Stimulated activated CD8-positive, alpha-beta memory T cell treated with anti-CD3 and anti-CD28 coated beads, Interleukin-4, amount 100 ng/mL, for 48 hours (primary cell): ENCODE results near the gene GDAP2.
A peak's percentile ranks its signal among the peaks of the same experiment; 100 is the strongest.
"Not testable (repeated sequence)": the region's sequence is repeated elsewhere in the genome, so short reads cannot be mapped to it uniquely, and the experiment has no call there.

Experiments
- DNase-seq: peaks from one replicate; pipeline ENCODE4 v3.0.0-alpha.2; 2020

The GDAP2 gene

DNA sequence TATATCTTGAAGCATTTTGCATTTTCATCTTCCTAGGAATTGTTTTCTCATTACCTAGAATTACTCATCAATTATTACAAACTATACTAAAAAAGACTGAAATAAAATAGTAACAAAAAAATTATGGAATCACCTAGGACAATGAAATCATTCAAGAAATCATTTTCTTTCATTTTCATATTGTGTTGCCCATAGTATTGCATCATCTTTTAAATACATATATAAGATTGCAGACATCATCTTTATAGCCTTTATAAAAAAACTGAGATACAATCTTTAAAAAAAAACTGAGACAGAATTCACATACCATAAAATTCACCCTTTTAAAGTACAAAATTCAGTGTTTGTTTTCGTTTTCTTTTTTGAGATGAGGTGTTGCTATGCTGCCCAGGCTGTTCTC is 29.6 kb downstream of the GDAP2 start:
- no peak for DNase-seq

DNA sequence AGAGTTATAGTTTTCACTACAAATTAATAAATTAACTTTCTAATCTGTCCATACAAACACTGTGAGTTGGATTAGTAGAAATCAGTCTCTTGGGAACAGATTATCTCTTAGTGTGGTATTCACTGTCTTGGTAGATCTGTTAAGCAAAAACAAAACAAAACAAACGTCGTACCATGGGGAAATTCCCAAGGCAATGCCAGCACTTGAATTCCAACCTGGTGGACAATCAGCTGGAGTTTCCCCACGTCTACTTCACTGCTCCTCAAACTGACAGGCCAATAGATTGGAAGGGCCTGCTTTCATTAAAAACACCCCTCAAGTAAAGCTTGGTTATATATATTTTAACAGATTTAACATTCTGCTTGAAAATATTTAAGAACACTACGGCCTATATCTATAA is 31.9 kb downstream of the GDAP2 start:
- DNase-seq = no peak

DNA sequence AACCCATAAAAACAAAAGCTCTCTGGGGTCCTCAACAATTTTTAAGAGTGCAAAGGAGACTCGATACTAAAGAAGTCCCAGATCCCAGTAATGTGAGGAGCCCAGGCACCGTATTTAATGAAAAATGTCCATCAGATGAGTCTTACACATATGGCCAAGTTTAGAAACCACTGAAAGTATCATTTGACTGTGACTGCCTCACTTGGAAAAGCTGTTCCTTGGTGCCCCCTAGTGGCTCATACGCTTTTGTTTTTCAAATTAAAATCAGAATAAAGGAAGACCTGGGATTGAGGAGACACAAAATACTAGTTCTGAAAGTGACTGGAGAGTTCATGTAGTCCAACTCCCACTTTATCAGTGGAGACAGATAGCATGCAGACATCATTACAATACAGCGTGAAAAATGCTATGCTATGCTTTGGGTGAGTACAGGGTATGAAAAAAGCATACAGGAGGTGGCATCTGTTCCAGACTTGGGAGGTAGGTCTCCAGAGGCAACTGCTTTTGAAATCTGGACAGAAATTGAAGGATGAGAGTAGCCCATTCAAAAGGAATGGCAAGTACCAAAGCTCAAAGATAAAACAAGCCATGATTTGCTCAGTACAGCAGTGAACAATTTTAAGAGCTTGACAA is 33.8 kb downstream of the GDAP2 start:
- peak; percentile 78 for DNase-seq

DNA sequence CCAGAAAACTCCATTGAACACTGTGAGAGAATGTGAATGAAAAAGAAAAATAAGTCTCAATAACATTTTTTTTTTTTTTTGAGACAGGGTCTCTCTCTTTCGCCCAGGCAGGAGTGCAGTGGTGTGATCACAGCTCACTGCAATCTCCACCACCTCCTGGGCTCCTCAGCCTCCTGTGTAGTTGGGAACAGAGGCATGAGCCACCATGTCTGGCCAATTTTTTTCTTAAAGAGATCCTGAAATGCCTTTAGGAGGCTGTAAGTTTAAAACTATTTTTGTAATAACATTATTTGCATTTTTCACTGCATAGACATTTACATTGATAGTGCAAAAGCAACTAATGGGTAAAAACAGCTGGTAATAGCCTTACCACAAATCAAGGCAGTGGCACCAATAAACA is 35.3 kb downstream of the GDAP2 start:
- no peak for DNase-seq

DNA sequence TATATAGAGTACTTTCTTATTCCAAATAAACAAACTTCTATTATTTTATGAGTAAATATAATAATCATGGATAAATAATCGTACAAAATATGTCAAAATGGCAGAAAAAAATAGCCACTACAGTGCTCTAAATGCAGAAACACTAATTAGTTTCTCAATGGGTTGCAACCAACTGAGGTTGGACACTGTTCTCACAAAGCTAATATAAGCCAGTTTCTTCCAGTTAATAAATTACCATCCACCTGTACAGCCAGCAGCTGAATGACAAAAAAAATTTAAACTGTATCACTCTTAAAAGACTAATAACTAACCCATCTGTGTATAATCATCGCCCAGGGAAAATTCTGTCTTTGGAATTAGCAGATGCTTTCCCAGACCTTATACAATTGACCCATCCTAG is 36.9 kb downstream of the GDAP2 start:
- DNase-seq = no peak

DNA sequence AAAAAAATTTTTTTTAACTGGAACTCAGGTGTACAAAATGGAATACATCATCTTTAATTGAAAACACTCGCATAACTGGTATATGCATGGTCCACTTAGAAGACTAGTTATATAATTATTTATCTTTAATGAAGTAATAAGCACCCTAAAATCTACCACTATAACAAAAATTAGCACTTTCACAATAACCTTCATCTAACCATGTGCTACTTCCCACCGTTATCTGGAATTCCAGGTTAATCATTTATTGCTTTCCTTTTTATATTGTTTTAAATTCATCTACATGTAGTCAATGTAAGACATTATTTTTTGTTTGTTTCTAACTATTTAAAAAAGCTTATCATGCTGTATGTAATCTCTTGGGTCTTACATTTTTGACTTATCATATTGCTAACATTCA is 39.0 kb downstream of the GDAP2 start:
- no peak for DNase-seq

DNA sequence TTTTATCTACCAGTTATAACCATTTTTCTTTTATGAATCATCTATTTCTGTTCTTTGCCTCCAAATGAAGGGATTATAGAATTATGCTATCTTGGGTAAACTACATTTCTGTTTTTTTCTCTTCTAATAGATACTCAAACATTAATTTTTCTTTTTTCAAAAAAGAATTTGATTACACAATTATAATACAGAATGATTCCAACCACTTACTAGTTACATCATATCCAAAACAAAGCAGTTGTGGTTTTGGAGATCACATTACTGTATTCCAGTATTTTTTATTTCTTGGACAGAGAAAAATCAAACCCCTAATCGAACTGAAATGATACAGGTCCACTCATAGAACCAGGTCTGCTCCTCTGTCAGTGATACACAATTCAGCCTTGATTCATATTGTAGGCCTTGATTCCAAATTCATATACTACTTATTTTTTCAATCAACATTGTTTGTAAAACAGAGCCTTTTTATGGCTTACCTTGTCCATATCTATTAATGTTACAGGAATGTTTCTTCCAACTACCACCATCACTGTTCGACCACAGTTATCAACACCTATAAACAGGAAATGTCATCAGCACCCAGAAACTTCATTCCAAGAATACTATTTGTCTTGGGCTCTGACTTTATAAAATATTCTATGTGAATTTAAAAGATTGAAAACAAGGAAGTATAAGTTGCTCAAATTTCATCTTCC is 43.2 kb downstream of the GDAP2 start:
- DNase-seq = no peak

DNA sequence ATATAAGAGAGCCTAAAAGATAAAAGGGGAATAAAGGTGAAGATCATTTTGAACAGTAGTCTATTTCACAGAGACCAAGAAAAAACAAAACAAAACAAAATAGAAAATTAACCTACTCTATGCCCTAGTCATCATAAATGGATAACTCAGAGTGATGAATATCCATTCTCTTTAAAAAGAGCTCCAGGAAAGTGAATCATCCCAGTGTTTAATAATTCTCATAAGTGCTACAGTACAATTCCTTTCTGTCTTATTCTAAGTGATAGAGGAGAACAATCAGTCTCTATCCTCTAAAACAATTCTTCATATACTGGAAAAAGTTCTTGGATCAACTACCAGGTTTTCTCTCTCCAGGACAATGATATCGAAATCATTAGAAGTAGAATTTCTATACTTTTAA is 45.8 kb downstream of the GDAP2 start:
- DNase-seq = no peak

DNA sequence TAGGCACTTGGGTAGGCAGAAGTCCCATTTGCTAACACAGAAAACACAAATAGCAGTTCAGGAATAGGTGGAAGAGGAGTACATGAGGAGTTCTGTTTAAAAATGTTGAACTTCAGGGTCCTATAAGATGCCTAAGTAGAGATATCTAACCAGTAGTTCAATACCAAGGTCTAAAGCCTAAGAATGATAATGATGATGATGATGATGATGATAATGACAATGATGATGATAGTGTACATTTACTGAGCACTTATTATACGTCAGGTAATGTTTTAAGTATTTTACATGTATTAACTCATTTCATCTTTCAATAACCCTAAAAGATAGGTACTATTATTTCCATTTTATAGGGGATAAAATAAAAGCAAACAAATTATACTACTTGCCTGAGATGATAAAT is 50.1 kb downstream of the GDAP2 start:
- DNase-seq = no peak

DNA sequence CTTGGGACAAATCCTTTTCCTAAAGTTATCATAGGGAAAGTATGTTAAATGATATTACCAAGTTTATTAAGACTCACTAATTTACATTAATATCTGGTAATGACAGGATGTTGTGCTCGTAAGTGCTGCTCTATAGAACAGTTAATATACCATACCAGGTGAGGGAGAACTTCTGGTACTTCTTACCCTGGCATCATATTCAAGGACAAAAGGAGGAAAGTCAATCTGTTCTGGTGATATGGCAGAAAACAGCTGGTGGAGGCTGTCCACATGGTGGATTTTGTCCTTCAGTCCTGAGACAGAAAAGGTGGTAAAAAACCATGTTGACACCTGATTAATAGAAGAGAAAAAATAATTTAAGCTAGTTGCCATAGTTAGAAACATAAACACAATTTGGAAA is 51.6 kb downstream of the GDAP2 start:
- DNase-seq = no peak

DNA sequence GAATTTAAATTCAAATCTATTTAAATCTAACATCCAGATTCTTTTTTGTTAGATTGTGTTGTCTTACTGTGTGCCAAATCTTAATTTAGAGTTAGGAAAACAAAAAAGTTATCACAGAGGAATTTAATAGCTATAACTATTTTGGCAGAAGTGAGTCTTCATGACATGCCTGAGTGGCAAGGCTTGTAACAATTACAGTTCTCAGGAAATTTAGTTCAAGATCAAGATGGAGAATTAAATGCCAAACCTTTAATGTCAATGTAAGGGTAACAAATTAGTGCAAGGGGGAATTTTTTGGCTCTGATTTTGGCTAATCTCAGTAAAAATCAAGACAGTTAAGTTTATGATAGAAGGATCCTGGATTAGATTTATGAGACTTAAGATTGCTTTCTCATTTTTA is 58.4 kb downstream of the GDAP2 start:
- DNase-seq = no peak

DNA sequence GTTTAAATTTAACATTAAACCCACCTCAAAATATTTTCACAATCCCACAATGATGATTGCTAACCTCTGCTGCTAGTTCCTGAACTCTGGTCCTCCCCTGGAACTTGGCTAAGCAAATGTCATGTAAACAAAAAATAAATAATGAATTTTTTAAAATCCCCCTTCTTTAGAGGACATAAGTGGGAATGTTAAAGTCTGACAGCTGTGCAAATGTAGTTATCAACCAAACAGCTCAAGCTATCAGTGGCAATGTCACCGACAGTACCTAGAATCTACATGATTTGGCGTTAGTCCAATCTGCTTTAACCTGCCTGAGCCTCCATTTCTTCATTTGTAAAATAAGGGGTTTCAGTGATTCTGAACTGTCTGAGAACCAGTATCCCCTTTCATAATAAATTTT is 67.7 kb downstream of the GDAP2 start:
- no peak for DNase-seq

DNA sequence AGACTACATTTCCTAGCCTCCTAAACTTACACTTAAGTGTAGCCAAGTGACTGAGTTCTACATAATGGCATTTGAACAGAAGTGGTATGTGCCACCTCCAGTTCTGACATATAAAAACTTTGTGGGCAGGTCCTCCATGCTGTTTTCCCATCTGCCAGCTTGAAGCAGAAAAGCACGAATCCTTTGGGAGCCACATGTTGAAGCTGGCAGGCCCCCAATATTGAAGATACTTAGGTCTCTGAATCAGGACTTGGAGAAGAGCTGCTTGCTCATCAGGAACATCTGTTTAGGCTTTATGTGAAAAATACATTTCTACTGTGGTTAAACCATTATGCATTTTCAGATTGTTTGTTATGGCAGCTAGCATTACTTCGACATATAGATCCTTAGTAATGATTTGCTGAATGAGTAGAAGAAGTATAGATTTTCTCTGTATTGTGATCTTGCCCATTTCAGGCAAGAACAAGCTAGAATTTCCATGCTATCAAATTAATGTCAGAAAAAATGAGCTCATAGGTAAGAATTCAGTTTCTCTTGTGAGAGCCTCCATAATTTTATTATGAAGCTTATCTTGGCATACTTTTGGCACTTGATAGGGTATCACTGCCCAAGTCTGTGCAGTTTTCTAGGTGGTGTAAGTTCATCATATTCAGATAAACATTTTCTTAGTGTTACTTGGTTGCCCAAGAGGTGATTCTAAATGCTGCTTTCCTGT is 68.4 kb downstream of the GDAP2 start:
- DNase-seq = no peak

DNA sequence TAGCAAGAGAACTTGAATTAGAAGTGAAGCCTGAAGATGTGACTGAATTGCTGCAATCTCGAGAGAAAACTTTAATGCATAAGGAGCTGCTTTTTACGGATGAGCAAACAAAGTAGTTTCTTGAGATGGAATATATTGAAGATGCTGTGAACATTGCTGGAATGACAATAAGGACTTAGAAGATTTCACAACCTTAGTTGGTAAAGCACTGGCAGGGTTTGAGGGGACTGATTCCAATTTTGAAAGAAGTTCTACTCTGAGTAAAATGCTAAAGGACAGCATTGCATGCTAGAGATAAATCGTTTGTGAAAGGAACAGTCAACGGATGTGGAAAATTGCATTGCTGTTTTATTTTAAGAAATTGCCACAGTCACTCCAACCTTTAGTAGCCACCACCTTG is 69.5 kb downstream of the GDAP2 start:
- no peak for DNase-seq

DNA sequence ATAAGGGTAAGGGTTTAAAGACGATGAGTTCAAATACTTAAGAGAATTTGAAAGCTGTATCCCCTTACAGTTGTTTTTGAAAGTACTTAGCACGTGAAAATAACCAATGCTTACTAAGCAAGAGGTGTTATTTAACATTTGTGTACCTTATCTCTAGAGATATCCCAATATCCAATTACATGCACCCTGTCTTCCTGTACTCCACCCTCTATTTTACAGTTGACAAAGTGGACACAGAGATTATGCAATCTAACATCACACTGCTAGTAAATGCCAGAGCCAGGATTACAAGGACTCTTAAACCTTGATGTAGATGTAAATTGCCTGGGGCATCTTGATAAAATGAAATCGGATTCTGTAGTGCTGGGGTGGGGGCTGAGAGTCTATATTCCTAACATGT is 72.0 kb downstream of the GDAP2 start:
- no peak for DNase-seq

DNA sequence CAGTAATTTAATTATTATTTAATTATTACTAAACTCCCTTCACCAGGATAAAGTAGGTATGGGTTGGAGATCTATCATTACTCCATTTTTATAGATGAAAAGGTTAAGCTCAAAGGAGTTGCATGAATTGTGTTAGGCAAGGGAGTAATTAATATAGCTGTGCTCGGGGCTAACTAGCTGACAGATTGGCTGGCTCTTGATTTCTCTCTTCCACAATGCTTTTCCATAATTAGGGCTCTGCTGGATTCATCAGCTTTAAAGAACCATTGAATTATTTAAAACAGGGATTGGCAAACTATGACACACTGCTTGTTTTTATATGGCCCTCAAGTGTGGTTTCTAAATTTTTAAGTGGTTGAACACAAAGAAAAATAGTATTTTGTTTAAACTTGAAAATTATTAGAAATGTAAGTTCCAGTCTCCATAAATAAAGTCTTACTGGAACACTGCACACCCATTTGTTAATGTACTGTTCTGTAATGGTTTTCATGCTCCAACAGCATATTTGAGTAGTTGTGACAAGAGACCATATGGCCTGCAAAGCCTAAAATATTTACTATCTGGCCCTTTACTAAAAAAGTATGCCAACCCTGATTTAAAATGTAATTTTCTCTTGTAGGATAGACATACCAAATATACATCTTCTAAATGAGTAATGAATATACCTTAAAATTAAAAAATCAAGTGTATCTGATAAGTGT is 76.4 kb downstream of the GDAP2 start:
- no peak for DNase-seq

DNA sequence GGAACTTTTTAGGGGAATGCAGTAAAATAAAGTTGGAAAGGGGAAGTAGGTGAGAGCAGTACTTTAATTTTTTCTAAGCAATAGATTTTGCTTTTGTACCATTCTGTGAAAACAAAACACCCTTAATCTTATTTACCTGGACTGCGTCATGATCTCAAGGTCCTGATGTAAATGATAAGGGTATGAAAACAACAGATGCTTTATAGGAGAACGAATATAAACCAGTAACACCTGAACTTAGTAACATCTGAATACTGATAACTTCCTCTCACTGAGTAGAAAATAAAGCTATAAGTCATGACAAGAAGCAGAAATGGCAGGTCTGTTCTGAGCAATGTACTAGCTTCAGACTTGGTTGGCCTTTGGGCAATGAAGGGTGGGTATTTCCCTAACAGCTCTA is 77.7 kb downstream of the GDAP2 start:
- no peak for DNase-seq

DNA sequence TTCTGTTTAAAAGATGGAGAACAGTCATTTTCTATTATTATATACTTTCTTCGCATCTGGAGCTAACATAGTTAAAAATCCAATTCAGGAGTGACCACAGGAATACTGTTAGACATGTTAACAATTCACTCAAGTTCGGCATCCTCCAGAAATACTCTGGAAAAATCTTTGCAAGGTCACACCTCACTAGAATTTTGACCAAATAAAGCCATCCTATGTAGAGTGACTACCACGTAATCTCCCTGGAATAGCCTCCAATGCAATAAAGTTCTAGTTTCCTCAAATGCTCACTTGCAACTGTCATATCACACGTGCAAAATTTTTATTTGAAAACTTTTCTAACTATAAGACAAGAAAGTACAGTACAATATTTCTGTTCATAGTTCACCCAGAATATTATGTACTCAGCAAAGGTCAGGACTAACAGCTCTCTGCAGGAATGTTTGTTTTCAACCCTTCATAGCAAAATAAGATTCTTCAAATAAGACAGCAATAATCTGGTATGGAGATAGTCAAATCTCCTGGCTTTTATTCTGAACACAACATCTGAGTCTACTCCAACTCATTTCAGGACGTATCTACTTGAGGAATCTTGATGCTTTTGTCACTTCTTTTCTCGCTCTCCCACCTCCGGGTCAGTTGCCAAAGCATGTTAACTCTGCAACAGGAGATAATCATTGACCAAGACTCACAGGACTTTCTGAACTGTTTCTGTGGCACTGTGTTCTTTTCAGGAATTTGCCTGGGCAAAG is 82.6 kb downstream of the GDAP2 start:
- no peak for DNase-seq

DNA sequence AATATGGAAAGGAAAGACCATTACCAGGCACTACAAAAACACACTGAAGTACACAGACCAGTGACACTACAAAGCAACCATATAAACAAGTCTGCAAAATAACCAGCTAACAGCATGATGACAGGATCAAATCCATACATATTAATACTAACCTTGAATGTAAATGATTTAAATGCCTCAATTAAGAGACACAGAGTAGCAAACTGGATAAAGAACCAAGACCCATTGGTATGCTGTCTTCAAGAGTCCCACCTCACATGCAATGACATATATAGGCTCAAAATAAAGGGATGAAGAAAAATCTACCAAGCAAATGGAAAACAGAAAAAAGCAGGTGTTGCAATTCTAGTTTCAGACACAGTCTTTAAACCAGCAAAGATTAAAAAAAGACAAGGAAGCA is 84.9 kb downstream of the GDAP2 start:
- DNase-seq = not testable (repeated sequence)

DNA sequence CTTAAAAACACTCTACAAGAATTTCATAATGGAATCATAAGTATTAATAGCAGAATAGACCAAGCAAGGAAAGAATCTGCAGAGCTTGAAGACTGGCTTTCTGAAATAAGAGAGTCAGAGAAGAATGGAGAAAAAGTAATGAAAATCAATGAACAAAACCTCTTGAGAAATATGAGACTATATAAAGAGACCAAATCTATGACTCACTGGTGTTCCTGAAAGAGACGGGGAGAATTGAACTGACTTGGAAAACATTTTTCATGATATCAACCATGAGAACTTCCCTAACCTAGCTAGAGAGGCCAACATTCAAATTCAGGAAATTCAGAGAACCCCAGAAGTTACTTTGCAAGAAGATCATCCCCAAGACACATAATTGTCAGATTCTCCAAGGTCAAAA is 85.6 kb downstream of the GDAP2 start:
- no peak for DNase-seq

DNA sequence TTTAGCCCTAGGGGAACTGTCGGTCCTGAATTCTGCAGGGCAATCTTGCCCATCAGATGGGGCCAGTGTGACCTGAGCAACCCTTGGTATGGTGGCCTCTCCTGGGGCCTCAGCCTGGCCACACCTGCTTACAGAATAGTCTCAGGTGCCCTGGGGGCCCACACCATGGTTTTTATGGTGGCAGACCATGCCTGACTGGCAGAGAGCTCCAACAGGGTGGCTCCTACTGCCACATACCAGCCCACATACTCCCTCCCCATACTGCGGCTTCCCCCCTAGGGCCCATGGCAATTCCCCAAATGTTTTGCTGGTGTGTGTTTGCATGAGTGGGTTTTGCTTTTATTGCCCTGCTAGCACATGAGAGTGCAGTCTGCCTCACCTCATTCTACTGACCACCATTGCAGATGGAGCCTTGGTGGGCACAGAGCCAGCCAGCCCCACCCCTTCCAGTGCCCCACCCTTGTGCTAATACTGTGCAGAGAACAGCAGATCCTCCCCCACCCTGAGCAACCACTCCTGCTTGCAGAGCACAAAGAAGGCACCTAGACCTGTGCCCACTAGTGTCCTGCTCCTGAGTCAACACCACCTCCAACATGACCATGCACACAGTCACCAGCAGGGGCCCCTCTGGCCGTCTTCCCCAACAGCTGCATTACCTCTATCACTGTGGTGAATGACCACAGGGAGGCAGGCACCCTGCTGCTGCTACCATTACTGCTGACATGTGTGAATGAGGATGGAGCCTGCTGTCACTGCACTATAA is 86.8 kb downstream of the GDAP2 start:
- no peak for DNase-seq

DNA sequence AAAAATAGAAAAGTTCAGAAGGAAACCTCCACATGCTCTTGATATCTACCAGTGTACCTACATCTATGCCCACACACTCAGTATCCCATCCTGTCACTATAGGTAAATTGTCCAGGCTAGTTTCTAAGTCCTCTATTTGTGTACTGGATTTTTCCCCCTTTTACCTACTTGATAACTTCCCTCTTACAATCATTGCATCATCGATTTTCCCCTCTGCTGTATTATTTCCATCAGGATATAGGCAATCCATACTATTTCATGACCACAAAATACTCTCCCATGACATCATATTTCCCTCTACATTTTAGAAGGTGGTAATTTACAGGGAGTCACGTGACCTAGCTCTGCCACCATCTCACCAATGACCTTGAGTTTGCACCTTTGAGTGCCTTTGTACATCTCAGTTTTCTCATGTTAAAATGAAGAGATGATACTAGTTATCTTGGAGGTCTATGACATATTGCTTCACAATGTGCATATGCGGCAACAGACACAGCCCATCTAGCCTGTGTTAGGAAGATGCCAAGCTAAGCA is 88.2 kb downstream of the GDAP2 start:
- DNase-seq = no peak
